ENCODE data around the gene EPHX1. TPM values are rescaled to one million over a fixed set of nuclear protein-coding genes. Genes with fewer than 3 reads are reported as not detected.
"Not testable (repeated sequence)": the region's sequence is repeated elsewhere in the genome, so short reads cannot be mapped to it uniquely, and the experiment has no call there.

EPHX1 gene
- total RNA-seq, 3 donors from 2014 or later, result 63.6 to 168 (median 67.3) TPM

GRCh38 chr1:225777058-225777582 is 32.8 kb upstream of the EPHX1 start:
- no peaks in the 10 kb centered on the region for H3K9me3 ChIP-seq
- peaks cover 4 to 19% of the 10 kb centered on the region in 2 donors for H3K4me1 ChIP-seq
- no peak for DNase-seq (ENCODE audit: low spot score in 2 of 2)
- TF ChIP-seq CTCF (IDR thresholded peaks at IDR 0.05), result no peak
- TF ChIP-seq POLR2A (IDR thresholded peaks at IDR 0.05), result no peak
- TF ChIP-seq POLR2AphosphoS5 (IDR thresholded peaks at IDR 0.05), result no peak
- intact Hi-C loops (cut with DNase I; ENCODE audit: low total_unique reads), result loop anchor here (10.0 kb wide), 1 partner anchor 302 kb away; no protein-coding TSS in a partner anchor
- H3K27ac ChIP-seq, result peak overlapping the region; percentile 97 to 99
- peak overlapping the region; percentile 84 to 92 (median 88) for H3K4me3 ChIP-seq
- no peaks in the 10 kb centered on the region for H3K27me3 ChIP-seq
- no peaks in the 10 kb centered on the region for H3K36me3 ChIP-seq

- DNase-seq (ENCODE audit: low spot score in 2 of 2), result peak; percentile 99
- H3K27me3 ChIP-seq, result no peaks in the 10 kb centered on the region
- H3K27ac ChIP-seq, result peak within 1 kb of the TSS; percentile 97 to 99
- peak within 1 kb of the TSS; percentile 84 to 92 (median 88) for H3K4me3 ChIP-seq
- TF ChIP-seq POLR2A (IDR thresholded peaks at IDR 0.05) (peak; percentile 94), POLR2AphosphoS5 (IDR thresholded peaks at IDR 0.05) (peak; percentile 91 to 99 (median 97)), CTCF (IDR thresholded peaks at IDR 0.05) (peak; percentile 85 to 93 (median 91))
- H3K9me3 ChIP-seq, result no peaks in the 10 kb centered on the region
- no peaks in the 10 kb centered on the region for H3K36me3 ChIP-seq
- intact Hi-C loops (cut with DNase I; ENCODE audit: low total_unique reads), result loop anchor here (10.0 kb wide), 1 partner anchor 303 kb away; no protein-coding TSS in a partner anchor
- H3K4me1 ChIP-seq, result peaks cover 4 to 18% of the 10 kb centered on the region in 2 donors
These were observed 32.2 kb upstream of the EPHX1 start, which contains the start of gene SRP9 for GRCh38 chr1:225777583-225778336. SRP9 (plus strand) TSS chr1:225777826; CDS start chr1:225777941, 115 bp downstream.

- Histone ChIP-seq H3K27me3 (no peaks in the 10 kb centered on the region), H3K27ac (peak overlapping the region; percentile 97 to 99), H3K4me1 (peaks cover 4 to 18% of the 10 kb centered on the region in 2 donors), H3K36me3 (no peaks in the 10 kb centered on the region), H3K4me3 (peak overlapping the region; percentile 84 to 92 (median 88)), H3K9me3 (no peaks in the 10 kb centered on the region)
- intact Hi-C loops (cut with DNase I; ENCODE audit: low total_unique reads), result loop anchor here (10.0 kb wide), 1 partner anchor 304 kb away; no protein-coding TSS in a partner anchor
- no peak for TF ChIP-seq POLR2A (IDR thresholded peaks at IDR 0.05)
- no peak for TF ChIP-seq POLR2AphosphoS5 (IDR thresholded peaks at IDR 0.05)
- no peak for TF ChIP-seq CTCF (IDR thresholded peaks at IDR 0.05)
- no peak for DNase-seq (ENCODE audit: low spot score in 2 of 2)
These were observed 31.6 kb upstream of the EPHX1 start for GRCh38 chr1:225778337-225778669.

DNA sequence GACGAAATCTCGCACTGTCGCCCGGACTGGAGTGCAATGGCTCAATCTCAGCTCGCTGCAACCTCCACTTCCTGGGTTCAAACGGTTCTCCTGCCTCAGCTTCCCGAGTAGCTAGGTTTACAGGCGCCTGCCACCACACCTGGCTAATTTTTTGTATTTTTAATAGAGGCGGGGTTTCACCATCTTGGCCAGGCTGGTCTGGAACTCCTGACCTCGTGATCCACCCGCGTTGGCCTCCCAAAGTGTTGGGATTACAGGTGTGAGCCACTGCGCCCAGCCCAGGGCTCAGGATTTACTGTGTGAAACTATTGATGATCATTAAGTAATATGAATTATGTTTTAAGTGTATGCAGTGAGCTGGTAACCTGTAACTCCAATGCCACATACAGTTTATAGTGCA is 30.8 kb upstream of the EPHX1 start:
- H3K4me1 ChIP-seq, result peaks cover 4 to 18% of the 10 kb centered on the region in 2 donors
- DNase-seq (ENCODE audit: low spot score in 2 of 2), result not testable (repeated sequence)

GRCh38 chr1:225780134-225780533 is 29.8 kb upstream of the EPHX1 start:
- Histone ChIP-seq H3K27ac (no peak overlapping the region), H3K27me3 (no peaks in the 10 kb centered on the region), H3K36me3 (no peaks in the 10 kb centered on the region), H3K4me1 (peaks cover 4 to 18% of the 10 kb centered on the region in 2 donors), H3K9me3 (no peaks in the 10 kb centered on the region), H3K4me3 (no peak overlapping the region)
- intact Hi-C loops (cut with DNase I; ENCODE audit: low total_unique reads), result no loop called here
- TF ChIP-seq CTCF (IDR thresholded peaks at IDR 0.05), result no peak
- TF ChIP-seq POLR2AphosphoS5 (IDR thresholded peaks at IDR 0.05), result no peak
- TF ChIP-seq POLR2A (IDR thresholded peaks at IDR 0.05), result no peak
- DNase-seq (ENCODE audit: low spot score in 2 of 2), result no peak

More for the DNA sequence above, 30.8 kb upstream of the EPHX1 start:
- H3K9me3 ChIP-seq, H3K36me3 ChIP-seq, H3K27me3 ChIP-seq: not testable (repeated sequence)
- intact Hi-C loops (cut with DNase I; ENCODE audit: low total_unique reads), result loop anchor here (10.0 kb wide), 1 partner anchor 304 kb away; no protein-coding TSS in a partner anchor
- Histone ChIP-seq H3K27ac (peak overlapping the region; percentile 22 to 40), H3K4me3 (peak overlapping the region; percentile 84 to 92 (median 88))

Data from breast epithelium (tissue), 4 donors.